Kidney (tissue), 14 donors: ENCODE data around the gene KRT2. TPM values are rescaled to one million over a fixed set of nuclear protein-coding genes. Genes with fewer than 3 reads are reported as not detected.

Source experiments
- DNase-seq, 5 donors: peaks; one replicate each; pipeline ENCODE4 v3.0.0-alpha.2; 2013 to 2020
- FAIRE-seq: peaks from 2 replicates; lab custom pipeline; 2012; peaks lifted over from hg19 to GRCh38; lab: Jason Lieb, UNC
- H3K27ac ChIP-seq, 2 donors: one replicate each; pipeline ENCODE4 v1.7.0; 2013; ENCODE audit warnings: low read depth in 2 of 2, low read length in 2 of 2, inconsistent platforms in 1 of 2
- H3K27me3 ChIP-seq: one replicate; pipeline ENCODE4 v1.7.1; 2013; ENCODE audit warnings: low read length, inconsistent platforms; ENCODE audit not compliant: control insufficient read depth, insufficient read depth
- H3K36me3 ChIP-seq, 3 donors: one replicate each; pipeline versions ENCODE4 v1.7.0 to v1.7.1; 2013; ENCODE audit warnings: low read length in 3 of 3, control low read depth in 1 of 3, inconsistent platforms in 1 of 3; ENCODE audit not compliant: insufficient read depth in 3 of 3, control insufficient read depth in 2 of 3
- H3K4me1 ChIP-seq, 3 donors: one replicate each; pipeline versions ENCODE4 v1.7.0 to v1.7.1; 2013; ENCODE audit warnings: low read length in 3 of 3, inconsistent platforms in 1 of 3, low read depth in 1 of 3; ENCODE audit not compliant: control insufficient read depth in 2 of 3, insufficient read depth in 2 of 3
- H3K4me3 ChIP-seq, 3 donors: one replicate each; pipeline versions ENCODE4 v1.7.0 to v1.8.1; 2013; ENCODE audit warnings: low read length in 3 of 3, control low read depth in 1 of 3, inconsistent platforms in 1 of 3
- H3K9ac ChIP-seq, 3 donors: one replicate each; pipeline versions ENCODE4 v1.7.0 to v1.7.1; 2013; ENCODE audit warnings: low read length in 3 of 3, control low read depth in 1 of 3, inconsistent platforms in 1 of 3
- H3K9me3 ChIP-seq, 3 donors: one replicate each; pipeline versions ENCODE4 v1.7.0 to v1.7.1; 2013; ENCODE audit warnings: low read length in 3 of 3, control low read depth in 1 of 3, inconsistent platforms in 1 of 3; ENCODE audit not compliant: control insufficient read depth in 2 of 3, insufficient read depth in 1 of 3
- intact Hi-C: fragments of 100-400 bp; cut with DNase I; formaldehyde crosslinking; loops from one replicate; pipeline ENCODE4 v1.11.1; 2022
- polyA plus RNA-seq: library from polyadenylated mRNA; stranded (reverse); fragments of 350-450 nt; fragmentation: Illumina TruSeq; extraction: RNeasy Lipid Tissue Mini Kit (QIAGEN cat#74804); gene quantifications from one replicate; pipeline ENCODE4 v1.2.3, GENCODE V29; 2014; ENCODE audit warnings: low read depth, low replicate concordance; ENCODE audit not compliant: insufficient read depth
- total RNA-seq: library from RNA; stranded (reverse); fragmentation: NEBNext Ultra II Directional; extraction: Animal tissue kit (Norgen Biotek cat#: 25700); gene quantifications from one replicate; pipeline ENCODE4 v1.2.1, GENCODE V29; 2021
- TF ChIP-seq, protein P1 (sequence below): IDR thresholded peaks from 3 replicates; pipeline ENCODE4 v1.5.1; 2012; ENCODE audit warnings: mild to moderate bottlenecking, moderate library complexity, borderline replicate concordance; ENCODE audit not compliant: insufficient read depth; ENCODE audit errors: extremely low read depth
- donor health status: control.
- donor health status: control.
- donor health status: control.
- donor health status: control.
- donor health status: control.
- donor health status: DM: yes; HTN: yes; CAD: no.
- donor health status: Normal renal cell carcinoma (clear cell type).

Gene KRT2
- total and polyA plus RNA-seq, 2 donors from 2014 or later, result not detected

DNA sequence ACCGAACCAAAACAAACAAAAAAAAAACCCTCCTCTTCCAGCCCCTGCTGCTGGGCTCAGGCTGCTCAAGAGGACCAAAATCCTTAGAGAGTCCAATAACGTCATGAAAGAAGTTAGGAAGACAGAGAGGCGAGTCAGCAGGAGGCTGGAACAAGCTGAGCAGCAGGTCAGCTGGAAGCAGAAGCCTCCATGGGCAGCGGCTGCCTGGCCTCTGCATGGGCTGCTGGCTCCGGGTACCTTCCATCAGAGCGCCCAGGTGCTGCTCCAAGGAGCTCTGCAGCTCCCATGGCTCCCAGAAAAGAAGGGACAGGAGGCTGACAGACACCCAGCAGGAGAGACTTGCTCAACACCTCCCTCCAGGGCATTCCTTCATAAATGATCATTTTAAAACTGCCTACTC lies 3.2 kb upstream of the KRT2 start:
- TF ChIP-seq, protein P1, sequence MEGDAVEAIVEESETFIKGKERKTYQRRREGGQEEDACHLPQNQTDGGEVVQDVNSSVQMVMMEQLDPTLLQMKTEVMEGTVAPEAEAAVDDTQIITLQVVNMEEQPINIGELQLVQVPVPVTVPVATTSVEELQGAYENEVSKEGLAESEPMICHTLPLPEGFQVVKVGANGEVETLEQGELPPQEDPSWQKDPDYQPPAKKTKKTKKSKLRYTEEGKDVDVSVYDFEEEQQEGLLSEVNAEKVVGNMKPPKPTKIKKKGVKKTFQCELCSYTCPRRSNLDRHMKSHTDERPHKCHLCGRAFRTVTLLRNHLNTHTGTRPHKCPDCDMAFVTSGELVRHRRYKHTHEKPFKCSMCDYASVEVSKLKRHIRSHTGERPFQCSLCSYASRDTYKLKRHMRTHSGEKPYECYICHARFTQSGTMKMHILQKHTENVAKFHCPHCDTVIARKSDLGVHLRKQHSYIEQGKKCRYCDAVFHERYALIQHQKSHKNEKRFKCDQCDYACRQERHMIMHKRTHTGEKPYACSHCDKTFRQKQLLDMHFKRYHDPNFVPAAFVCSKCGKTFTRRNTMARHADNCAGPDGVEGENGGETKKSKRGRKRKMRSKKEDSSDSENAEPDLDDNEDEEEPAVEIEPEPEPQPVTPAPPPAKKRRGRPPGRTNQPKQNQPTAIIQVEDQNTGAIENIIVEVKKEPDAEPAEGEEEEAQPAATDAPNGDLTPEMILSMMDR, result no peak
- H3K9ac ChIP-seq, result no peak overlapping the region
- no peaks in the 10 kb centered on the region for H3K9me3 ChIP-seq
- H3K36me3 ChIP-seq, result no peaks in the 10 kb centered on the region
- no peak overlapping the region for H3K27ac ChIP-seq
- intact Hi-C loops, result no loop called here
- FAIRE-seq, result no peak
- no peak overlapping the region for H3K4me3 ChIP-seq
- H3K4me1 ChIP-seq, result no peaks in the 10 kb centered on the region
- no peaks in the 10 kb centered on the region for H3K27me3 ChIP-seq
- DNase-seq, result no peak

DNA sequence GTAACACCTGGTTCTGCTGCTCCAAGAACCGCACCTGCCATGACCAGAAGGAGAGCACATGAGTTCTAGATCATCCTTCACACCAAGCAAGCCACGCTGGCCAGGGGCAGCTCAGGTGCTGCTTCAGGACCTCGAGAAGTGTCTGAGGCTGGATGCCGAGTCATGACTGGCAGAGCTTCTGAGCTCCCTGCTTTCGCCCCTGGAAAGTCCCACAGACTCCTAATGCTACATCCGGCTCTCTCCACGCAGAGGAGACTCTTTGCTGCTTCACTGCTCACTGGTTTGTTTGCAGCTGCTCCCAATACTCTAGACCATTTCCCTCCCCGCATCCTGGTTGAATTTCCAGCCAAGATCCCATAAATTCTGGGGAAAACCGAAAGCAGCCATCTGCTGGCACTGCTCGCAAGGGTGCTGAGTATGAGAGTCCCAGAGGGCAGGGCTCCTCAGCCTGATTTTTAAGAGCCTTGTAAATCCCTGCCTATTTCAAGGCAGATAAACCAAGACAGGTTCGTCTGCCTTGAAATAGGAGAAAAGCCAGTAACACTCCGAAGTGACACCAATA lies 1.4 kb downstream of the KRT2 start:
- DNase-seq, result peak in 2 of 5 donors; percentile 19 to 73
- no peak for FAIRE-seq
- H3K9ac ChIP-seq, result no peak overlapping the region
- intact Hi-C loops, result no loop called here
- no peaks in the 10 kb centered on the region for H3K36me3 ChIP-seq
- no peaks in the 10 kb centered on the region for H3K27me3 ChIP-seq
- no peak overlapping the region for H3K27ac ChIP-seq
- H3K4me1 ChIP-seq, result no peaks in the 10 kb centered on the region
- TF ChIP-seq, protein P1, result no peak
- H3K4me3 ChIP-seq, result peak overlapping the region in 1 of 3 donors; percentile 7
- H3K9me3 ChIP-seq, result no peaks in the 10 kb centered on the region

DNA sequence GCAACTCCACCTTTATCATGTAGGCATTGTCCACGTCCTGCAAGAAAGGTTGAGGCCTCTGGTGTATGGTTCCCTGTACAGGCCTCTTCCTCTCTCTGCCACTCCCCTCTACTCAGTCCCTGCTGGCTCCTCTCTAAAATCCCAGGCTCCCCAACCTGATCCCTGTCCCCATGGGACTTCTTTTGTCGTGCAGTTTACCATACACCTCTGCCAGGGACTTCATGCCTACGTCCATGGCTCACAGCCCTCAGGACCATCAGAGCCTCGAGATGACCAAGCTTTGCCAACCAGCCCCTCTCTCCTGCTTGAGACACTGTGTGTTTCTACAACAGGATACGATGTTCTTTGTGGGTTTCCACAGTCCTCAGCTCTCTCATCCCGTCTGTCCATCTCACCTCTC lies 2.9 kb downstream of the KRT2 start:
- Histone ChIP-seq H3K9ac (no peak overlapping the region), H3K36me3 (no peaks in the 10 kb centered on the region), H3K27ac (no peak overlapping the region), H3K4me1 (no peaks in the 10 kb centered on the region), H3K27me3 (no peaks in the 10 kb centered on the region), H3K4me3 (no peak overlapping the region), H3K9me3 (no peaks in the 10 kb centered on the region)
- FAIRE-seq (no peak), DNase-seq (no peak)
- intact Hi-C loops, result no loop called here
- TF ChIP-seq, protein P1, result no peak

DNA sequence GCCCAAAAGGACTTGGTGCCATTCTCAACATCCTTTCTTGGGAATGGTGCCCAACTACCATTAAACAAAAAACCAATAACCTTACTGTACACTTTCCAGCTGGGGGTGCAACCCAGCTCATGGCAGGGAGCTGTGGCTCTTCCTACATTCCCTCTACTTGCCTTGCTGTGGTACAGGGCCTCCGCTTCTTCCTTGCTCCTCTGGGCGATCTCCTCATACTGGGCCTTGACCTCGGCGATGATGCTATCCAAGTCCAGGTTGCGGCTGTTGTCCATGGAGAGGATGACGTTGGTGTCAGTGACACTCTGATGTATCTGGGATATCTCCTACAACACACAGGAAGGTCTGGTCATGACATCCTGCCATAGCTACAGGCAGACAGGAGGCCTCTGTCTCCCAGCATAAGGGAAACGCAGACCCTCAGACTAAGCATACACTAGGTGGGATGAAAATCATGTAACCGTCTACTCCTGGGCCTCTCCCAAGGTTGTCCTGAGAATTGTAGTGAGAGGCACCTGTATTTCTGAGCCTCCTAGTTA lies 3.9 kb downstream of the KRT2 start:
- Histone ChIP-seq H3K9ac (no peak overlapping the region), H3K9me3 (no peaks in the 10 kb centered on the region), H3K36me3 (no peaks in the 10 kb centered on the region), H3K4me1 (no peaks in the 10 kb centered on the region), H3K27me3 (no peaks in the 10 kb centered on the region), H3K27ac (no peak overlapping the region), H3K4me3 (no peak overlapping the region)
- intact Hi-C loops, result no loop called here
- no peak for DNase-seq
- FAIRE-seq, result no peak
- TF ChIP-seq, protein P1, result no peak
